Upper lobe of left lung (tissue), 6 donors: ENCODE results near the gene DSP. TPM values are rescaled to one million over a fixed set of nuclear protein-coding genes. Genes with fewer than 3 reads are reported as not detected.

Source experiments
- ATAC-seq, 2 donors: fragments of 200-7000 bp; cut with Tn5 transposase; one replicate each; pipeline ENCODE4 v1.9.1; 2022; ENCODE audit warnings: mild to moderate bottlenecking in 2 of 2, moderate library complexity in 2 of 2; ENCODE audit not compliant: low FRiP score in 2 of 2
- DNase-seq, 2 donors: peaks; one replicate each; pipeline ENCODE4 v3.0.0-alpha.2; 2019 to 2020
- H3K27ac ChIP-seq, 4 donors: fragments of 200-600 bp; sonication (generic); one replicate each; pipeline ENCODE4 v1.5.1; 2016 to 2019
- H3K27me3 ChIP-seq, 4 donors: fragments of 200-600 bp; sonication (generic); one replicate each; pipeline ENCODE4 v1.5.1; 2017 to 2019
- H3K36me3 ChIP-seq, 4 donors: fragments of 200-600 bp; sonication (generic); one replicate each; pipeline ENCODE4 v1.5.1; 2016 to 2019
- H3K4me1 ChIP-seq, 4 donors: fragments of 200-600 bp; sonication (generic); one replicate each; pipeline ENCODE4 v1.5.1; 2018 to 2019
- H3K4me3 ChIP-seq, 4 donors: fragments of 200-600 bp; sonication (generic); one replicate each; pipeline ENCODE4 v1.5.1; 2017 to 2019; ENCODE audit warnings: mild to moderate bottlenecking in 2 of 4, moderate library complexity in 1 of 4
- H3K9me3 ChIP-seq, 4 donors: fragments of 200-600 bp; sonication (generic); one replicate each; pipeline ENCODE4 v1.5.1; 2018 to 2019
- CTCF ChIP-seq, 6 experiments: fragments of 450-650 bp in 4 of 6; fragments of 200-600 bp in 2 of 6; sonication (generic) in 2 of 6; IDR thresholded peaks; one replicate each; pipeline ENCODE4 v1.5.1; 2016 to 2019; ENCODE audit warnings: antibody characterized with exemption in 6 of 6
- EP300 ChIP-seq, 4 donors: sonication (generic); formaldehyde crosslinking; IDR thresholded peaks; one replicate each; pipeline ENCODE4 v1.5.1; 2017; ENCODE audit warnings: antibody characterized with exemption in 4 of 4, control low read depth in 2 of 4
- POLR2A ChIP-seq, 4 donors: fragments of 450-650 bp; IDR thresholded peaks; one replicate each; pipeline ENCODE4 v1.5.1; 2016 to 2017; ENCODE audit warnings: antibody characterized with exemption in 4 of 4, mild to moderate bottlenecking in 2 of 4
- POLR2AphosphoS5 ChIP-seq, 2 donors: sonication (generic); formaldehyde crosslinking; IDR thresholded peaks; one replicate each; pipeline ENCODE4 v1.5.1; 2017; ENCODE audit warnings: antibody characterized with exemption in 2 of 2
- WGBS, 2 donors: methylation state at CpG; one replicate each; pipeline ENCODE4 v1.1.5; 2017 to 2018; 5-methylcytosine and 5-hydroxymethylcytosine counted together
- total RNA-seq, 6 donors: library from RNA; depleted of rRNA in 4 of 6; stranded (reverse); fragments of >200 nt in 4 of 6; gene quantifications; one replicate each; pipeline versions ENCODE4 v1.1.0 to v1.2.1, GENCODE V29; 2016 to 2021
- donor health status: DM: no; HTN: no; CAD: no; lungs with moderate emphysema.
- donor health status: DM: no; HTN: yes; CAD: no; lungs with severe emphysema.

The DSP gene
- total RNA-seq, 6 donors from 2014 or later = 6.3 to 88.2 (median 29.0) TPM

- WGBS, 2 donors = 72 to 79% methylated on average over 1 of the region's 1 CpG
- TF ChIP-seq POLR2A (IDR thresholded peaks at IDR 0.05) = no peak
- no peak for TF ChIP-seq POLR2AphosphoS5 (IDR thresholded peaks at IDR 0.05)
- TF ChIP-seq EP300 (IDR thresholded peaks at IDR 0.05) = no peak
- no peak for TF ChIP-seq CTCF (IDR thresholded peaks at IDR 0.05)
- ATAC-seq (no peak), DNase-seq (no peak)
- Histone ChIP-seq H3K9me3 (no peaks in the 10 kb centered on the region), H3K4me3 (no peak overlapping the region), H3K36me3 (no peaks in the 10 kb centered on the region), H3K4me1 (no peaks in the 10 kb centered on the region), H3K27me3 (no peaks in the 10 kb centered on the region), H3K27ac (no peak overlapping the region)
Observed at GRCh38 chr6:7636151-7636550, 94.7 kb downstream of the DSP start.

Other genes with a start within 250 kb of the DSP start
- gene SSR1, start 228.5 kb upstream of the DSP start, total RNA-seq = 100 to 1,000 TPM in 2 of 6 donors, 10 to 100 TPM in 4; 14.5 to 135 (median 57.7) TPM
- gene CAGE1, start 151.9 kb upstream of the DSP start, total RNA-seq = not detected
- gene RIOK1, start 151.9 kb upstream of the DSP start, total RNA-seq = 10 to 100 TPM in 5 of 6 donors, 1 to 10 TPM in 1; 6.0 to 24.8 (median 13.9) TPM
- 10 to 100 TPM in 3 of 6 donors, 1 to 10 TPM in 3; 1.3 to 23.0 (median 10.2) TPM for gene SNRNP48, start 48.5 kb downstream of the DSP start, total RNA-seq
- gene BMP6, start 184.4 kb downstream of the DSP start, total RNA-seq = 10 to 100 TPM in 2 of 6 donors, 1 to 10 TPM in 4; 1.0 to 25.4 (median 5.2) TPM